Endometrial microvascular endothelial cells (primary cell): ENCODE results near the gene ALG10B. TPM values are rescaled to one million over a fixed set of nuclear protein-coding genes. Genes with fewer than 3 reads are reported as not detected.

Experiments used
- in situ Hi-C: cut with HindIII; loops from 2 replicates; pipeline ENCODE4 v1.10.0; 2017; ENCODE audit warnings: low sequenced_read_pairs, low pct_unique_long_range_greater_than_20kb; ENCODE audit errors: inconsistent ontology term
- total RNA-seq: library from RNA; depleted of rRNA; stranded (reverse); fragments of >200 nt; gene quantifications from one replicate; pipeline ENCODE4 v1.2.3, GENCODE V29; 2015; ENCODE audit errors: inconsistent ontology term

The ALG10B gene
- total RNA-seq, 1 donor from 2014 or later: 8.4 TPM

- in situ Hi-C loops: no loop called here
Observed at GRCh38 chr12:38370311-38370710, 53.7 kb downstream of the ALG10B start.

- in situ Hi-C loops: no loop called here
Observed at GRCh38 chr12:38373784-38374183, 57.2 kb downstream of the ALG10B start.

DNA sequence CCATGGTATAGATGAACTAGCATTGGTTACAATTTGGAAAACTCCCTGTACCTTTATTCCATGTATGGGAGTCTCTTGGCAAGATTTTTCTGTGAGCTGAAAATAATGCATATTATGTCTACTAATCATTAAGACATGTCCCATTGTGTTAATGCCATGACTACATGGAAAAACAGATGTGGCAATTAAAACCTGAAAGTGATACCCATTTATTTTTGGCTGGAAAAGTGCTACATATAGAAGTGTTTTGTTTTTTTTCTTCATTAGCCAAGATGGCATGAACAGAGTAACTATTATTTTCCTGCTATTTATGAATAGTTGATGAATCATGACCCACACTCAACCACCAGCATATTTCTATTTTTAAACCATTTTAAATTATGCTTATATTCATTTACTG lies 58.2 kb downstream of the ALG10B start:
- in situ Hi-C loops: no loop called here
